NCI-H1694 treated with DMSO at 0.1 percent for 48 hours (cell line): ENCODE data around the gene SLC44A3.
"Not testable (repeated sequence)": the region's sequence is repeated elsewhere in the genome, so short reads cannot be mapped to it uniquely, and the experiment has no call there.

Source experiments
- DNase-seq: peaks from one replicate; lab custom pipeline; 2025; lab: John Stamatoyannopoulos, UW

SLC44A3 gene

DNA sequence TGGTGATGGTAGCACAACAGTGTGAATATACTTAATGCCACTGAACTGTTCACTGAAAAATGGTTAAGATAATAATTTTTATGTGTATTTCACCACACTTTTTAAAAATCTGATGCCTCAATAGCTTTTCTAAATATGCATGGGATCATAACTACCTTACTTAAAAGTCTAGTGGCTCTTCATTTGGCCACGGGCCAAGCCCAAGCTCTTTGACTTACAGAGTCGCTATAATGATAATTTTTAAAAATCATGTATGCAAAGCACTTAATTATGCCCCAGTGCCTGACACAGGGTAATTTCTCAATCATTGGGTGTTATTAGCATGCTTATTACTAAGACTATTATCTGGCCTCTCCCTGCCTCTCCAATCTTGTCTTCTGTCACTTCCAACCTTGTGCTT lies 114.4 kb downstream of the SLC44A3 start:
- DNase-seq: no peak

DNA sequence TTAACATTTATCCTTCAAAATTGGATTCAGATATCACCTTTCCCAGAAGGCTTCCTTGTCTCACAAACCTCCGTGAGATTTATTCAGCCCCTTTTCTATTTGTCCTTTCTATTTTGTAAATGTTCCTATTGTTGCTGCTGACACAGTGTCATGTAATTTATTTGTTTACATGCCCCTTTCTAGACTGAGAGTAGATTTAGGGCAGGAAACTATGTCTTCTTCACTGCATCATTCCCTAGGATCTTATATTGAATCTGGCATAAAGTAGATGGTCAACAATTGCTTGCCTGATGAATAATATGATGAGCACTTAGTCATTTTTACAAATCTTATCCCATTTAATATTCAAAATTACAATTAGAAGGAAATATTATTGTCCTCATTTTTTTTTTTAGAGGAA lies 114.9 kb downstream of the SLC44A3 start:
- no peak for DNase-seq

GRCh38 chr1:94935476-94935875 lies 115.3 kb downstream of the SLC44A3 start:
- no peak for DNase-seq

GRCh38 chr1:94936861-94937620 lies 116.9 kb downstream of the SLC44A3 start:
- no peak for DNase-seq

DNA sequence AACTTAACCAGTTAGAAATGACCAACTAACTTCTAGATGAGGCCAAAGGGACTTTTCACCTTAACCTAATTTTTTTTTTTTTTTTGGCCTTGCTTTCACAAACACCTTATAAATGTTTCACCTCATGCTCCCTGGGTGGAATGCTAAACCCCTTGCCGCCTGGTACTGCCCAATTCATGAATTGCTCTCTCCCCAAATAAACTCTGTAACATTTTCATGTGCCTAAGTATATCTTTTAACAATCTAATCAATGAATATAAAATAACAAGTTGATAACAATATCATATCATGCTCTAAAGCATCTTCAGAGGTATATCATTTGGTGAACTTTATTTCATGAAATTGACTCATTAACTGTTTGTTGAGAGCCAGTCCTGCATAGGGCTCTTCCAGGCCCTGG lies 117.7 kb downstream of the SLC44A3 start:
- no peak for DNase-seq

DNA sequence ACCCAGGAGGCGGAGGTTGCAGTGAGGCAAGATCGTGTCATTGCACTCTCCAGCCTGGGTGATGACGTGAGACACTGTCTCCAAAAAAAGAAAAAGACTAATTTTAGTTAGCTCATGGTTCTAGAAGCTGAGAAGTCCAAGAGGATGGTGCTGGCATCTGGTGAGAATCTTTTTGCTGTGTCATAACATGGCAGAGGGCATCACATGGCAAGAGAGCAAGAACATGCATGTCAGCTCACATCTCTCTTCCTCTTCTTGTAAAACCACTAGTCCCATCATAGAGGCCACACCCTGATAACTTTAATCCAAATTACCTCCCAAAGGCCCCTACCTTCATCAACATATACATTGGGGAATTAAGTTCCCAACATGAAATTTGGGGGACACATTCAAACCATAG lies 120.6 kb downstream of the SLC44A3 start:
- no peak for DNase-seq

- not testable (repeated sequence) for DNase-seq
Measured at GRCh38 chr1:94941480-94941879, 121.3 kb downstream of the SLC44A3 start.

DNA sequence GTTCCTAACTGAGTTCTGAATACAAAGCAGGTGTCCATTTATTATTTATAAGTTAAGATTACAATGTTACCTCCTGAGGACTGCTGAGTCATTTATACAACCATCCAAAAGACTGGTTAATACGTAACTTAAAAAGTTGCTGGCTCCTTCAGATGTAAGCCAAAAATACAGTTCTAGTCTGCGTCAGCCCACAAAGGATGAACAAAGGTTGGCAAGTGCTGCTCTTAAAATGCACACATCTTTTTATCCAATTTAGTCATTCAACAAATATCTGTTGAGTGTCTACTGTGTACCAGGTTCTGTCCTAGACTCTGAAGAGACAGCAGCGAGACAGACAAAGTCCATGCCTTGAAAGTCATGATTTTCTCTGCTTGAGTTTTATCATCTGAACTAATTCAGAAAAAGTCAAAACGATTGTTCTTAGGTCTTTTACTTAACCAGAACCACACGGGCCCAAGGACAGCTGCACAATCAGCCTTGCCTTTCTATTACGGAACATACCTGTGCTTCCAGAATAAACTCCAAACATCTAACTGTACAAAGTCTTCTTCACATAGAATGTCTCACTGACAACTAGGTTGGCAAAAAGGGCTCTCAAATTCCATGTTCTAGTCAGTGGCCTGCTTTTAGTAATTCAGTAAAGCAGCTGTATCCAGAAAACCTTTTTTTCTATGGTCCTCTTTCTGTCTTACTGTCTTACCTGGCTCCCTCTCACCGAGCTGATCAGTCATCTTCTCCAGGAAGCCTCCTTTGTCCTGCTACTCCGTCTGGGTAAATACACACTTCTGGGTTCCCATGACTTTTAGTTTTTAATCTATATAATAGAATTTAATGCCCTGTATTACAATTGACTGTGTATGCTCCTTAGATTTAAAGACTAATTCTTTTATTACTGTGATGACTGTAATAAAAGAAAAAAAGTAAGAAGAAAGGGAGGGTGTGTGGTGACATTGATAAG lies 122.3 kb downstream of the SLC44A3 start:
- no peak for DNase-seq
